CD4-positive, alpha-beta T cell treated with Interleukin-15 for 4 hours (primary cell): ENCODE measurements around the gene FAM185A.
"Not testable (repeated sequence)": the region's sequence is repeated elsewhere in the genome, so short reads cannot be mapped to it uniquely, and the experiment has no call there.

Experiments used
- DNase-seq: peaks from one replicate; pipeline ENCODE4 v3.0.0-alpha.2; 2020; ENCODE audit warnings: low spot score

FAM185A gene

DNA sequence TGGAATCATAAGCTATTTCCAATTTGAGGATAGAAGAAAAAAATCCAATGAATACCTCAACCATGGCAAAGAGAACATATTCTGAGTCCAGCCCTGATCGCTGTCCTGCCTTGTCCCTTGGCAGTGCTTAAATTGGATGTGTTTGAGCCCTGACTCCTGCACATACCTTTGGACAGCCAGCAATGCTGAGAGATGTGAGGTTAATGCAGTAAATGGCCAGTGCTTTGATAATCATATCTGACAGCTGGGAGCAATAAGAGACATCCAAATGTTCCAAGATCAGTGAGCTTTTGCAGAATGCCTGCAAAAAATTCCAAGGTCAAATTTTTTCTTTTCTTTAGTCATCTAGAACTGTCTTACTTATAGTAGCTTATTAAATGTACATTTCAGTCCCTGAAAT lies 83.9 kb downstream of the FAM185A start:
- DNase-seq: no peak

DNA sequence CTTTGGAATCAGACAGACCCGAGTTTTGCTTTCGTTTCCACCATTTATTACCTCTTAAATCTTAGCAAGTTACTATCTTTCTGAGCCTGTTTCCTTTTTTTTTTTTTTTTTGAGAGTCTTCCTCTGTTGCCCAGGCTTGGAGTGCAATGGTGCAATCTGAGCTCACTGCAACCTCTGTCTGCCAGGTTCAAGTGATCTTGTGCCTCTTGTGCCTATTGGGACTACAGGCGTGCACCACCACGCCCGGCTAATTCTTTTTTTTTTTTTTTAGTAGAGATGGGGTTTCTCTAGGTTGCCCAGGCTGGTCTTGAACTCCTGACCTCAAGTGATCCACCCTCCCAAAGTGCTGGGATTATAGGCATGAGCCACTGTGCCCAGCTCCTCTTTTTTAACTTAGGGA lies 84.5 kb downstream of the FAM185A start:
- DNase-seq: no peak

DNA sequence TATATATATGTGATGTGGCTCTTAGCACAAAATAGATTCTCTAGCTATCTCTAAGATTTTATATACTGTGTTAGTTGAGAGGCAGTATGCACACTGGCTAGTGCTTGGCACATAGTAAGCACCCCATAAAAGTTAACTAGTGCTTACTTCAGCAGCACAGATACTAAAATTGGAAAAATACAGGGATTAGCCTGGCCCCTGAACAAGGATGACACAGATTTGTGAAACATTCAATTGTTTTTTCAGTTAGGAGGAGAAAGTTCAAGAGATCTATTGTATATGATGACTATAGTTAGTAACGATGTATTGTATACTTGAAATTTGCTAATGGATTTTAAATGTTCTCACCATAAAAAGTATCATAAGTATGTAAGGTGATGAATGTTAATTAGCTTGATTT lies 85.7 kb downstream of the FAM185A start:
- DNase-seq: no peak

DNA sequence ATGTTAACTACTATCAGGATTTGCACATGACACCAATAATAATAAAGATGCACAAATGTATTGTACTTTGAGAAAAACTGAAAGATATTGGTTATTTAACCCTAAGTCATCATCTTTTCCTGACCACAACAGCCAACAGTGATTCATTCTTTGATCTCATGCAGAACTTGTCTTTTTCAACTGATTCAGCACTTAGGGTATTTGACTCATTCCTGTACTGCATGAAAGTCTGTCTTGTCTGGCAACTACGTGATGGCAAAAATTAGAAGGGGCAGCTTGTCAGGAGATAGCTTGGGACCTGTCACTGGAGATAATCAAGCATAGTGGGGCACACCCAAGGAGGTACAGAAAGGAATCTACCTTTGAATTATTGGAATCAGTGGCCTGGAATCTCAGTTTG lies 86.2 kb downstream of the FAM185A start:
- no peak for DNase-seq

DNA sequence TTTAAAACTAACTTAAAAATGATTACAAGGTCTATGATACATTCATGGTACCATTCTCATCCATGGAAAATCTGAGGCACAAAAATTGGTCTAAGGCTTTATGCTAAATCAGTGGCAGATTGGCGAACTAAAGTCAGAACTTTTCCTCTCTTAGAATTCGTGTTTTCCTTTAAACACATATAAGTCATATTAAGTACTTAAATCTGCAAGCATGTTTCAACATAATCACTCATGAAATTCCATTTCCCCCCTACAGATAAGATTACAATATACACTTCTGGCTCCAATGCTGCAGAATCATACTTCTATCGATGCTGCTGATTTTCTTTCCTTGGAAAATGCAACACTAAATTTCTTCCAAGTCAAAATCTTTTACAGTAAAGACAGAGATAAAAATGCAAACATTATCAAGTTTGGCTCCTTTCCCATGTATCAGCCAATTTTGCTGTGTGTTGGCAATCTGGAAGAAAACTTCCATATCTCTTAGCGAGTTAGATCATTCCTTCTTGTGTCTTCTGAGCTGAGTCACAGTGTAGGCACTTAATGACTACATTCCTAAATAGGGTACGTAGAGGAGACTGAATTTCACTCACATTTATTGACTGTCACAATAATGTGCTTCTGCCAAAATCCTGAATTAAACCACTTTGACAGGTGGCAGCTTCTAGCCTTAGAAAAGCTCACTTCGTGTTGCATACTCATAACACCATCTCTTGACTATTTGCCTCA lies 87.6 kb downstream of the FAM185A start:
- DNase-seq: no peak

DNA sequence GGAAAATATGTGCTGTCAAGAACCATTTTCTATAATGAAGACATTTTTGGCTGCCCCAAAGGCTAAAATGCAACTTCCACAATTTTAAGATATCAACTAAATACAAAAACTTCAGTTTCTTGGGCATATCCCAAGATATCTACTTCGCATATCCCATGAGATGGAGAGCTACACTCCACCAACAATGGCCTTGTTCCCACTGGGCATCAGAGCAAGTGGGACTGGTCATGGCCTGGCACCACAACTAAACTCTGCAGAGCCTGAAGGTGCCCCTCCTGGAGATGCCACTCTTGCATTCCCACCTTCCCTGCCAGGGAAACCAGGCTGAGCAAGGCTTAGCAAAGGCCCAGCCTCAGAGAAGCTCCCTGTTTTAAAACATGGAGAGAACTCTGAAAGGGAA lies 88.2 kb downstream of the FAM185A start:
- no peak for DNase-seq

DNA sequence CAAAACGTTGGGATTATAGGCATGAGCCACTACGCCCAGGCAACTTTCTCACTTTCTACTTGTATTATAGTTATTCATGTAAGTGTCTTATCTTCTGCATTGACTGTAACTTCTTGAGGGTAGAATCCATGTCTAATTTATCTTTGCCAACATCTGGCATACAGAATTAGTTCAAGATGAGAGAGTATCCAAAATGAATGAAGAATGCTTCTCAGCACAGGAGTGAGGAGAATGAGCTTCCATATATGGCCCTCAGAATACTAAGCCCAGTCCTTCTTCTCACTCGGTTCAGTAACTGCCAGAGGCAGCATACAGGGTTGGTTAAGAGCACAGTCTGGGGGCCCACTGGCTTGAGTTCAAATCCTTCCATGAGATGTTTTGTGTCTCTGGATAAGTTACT lies 89.0 kb downstream of the FAM185A start:
- no peak for DNase-seq

DNA sequence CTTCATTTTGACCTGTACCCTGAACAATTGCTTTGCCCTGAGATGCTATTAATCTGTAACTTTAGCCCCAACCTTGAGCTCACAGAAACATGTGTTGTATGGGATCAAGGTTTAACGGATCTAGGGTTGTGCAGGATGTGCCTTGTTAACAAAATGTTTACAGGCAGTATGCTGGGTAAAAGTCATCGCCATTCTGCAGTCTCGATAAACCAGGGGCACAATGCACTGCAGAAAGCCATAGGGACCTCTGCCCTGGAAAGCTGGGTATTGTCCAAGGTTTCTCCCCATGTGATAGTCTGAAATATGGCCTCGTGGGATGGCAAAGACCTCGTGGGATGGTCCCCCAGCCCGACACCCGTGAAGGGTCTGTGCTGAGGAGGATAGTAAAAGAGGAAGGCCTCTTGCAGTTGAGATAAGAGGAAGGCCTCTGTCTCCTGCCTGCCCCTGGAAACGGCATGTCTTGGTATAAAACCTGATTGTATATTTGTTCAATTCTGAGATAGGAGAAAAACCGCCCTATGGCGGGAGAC lies 89.8 kb downstream of the FAM185A start:
- DNase-seq: not testable (repeated sequence)

DNA sequence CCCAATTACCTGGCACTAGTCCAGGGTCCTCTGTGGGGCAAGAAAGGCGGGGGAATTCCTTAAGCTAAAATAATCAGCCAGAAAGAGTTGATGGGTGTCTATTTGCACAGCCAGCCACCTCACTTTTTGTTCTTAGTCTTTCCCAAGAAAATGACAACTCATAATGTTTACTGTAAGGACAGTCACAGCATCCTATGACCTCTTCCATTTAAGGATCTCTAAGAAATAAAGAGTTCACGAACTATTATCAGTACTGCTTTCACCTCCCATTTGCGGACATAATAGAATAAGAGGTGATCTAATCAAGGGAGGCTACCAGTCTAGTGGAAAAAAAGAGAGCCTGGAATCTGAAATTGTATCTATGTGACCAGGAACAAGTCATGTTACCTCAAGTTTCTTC lies 91.6 kb downstream of the FAM185A start:
- DNase-seq: no peak

DNA sequence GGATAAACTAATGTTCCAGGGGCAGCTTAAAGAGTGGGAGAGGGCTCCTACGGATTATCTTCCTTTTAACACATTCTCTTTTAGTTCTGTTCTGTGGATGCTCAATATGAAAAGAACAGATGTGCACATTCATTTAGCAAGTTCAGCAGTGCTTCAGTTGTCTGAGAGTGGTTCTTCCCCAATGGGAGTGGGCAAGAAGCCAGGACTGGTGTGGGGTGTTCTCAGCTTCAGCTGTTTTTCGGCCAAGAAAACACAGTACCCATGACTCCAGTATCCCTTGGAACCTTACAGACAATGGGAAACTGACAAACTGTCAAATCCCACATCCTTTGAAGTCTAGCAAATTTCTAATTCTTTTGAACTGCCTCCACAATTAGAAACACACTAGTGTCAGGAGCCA lies 92.5 kb downstream of the FAM185A start:
- no peak for DNase-seq

DNA sequence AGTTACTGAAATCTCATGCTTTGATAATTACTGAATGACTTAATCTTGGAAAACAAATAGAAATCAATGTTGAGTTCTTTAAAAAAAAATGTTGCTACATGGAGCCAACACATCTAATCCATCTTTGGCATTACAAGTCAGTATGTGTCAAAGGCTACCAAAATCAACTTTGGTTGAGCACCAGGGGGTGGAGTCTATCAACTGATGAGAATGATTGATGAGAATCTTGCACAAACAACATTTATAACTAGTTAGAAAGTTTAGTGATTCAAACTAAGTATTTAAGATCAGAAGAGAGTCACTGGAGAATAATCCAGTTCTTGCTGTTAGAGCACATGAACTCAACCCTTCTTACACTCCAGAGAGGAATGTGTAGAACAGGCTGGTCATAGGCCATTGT lies 93.5 kb downstream of the FAM185A start:
- DNase-seq: no peak

DNA sequence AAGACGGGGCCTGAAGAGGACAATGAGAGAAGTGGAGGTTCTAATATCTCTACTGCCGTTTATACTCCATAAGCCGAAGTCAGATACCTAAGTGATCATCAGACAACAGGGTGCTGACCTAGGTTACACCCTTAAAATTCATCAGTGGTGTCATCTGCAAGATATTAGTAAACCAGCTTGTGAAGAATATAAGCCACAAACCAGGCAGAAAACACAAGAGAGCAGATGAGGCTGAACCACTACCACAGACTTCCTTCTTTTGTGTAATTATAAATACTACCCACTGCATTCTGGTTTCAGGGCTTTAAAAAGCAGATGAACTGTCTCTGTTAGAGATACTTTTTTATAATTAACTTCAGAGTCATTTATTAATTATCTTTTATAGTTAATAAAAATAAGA lies 95.1 kb downstream of the FAM185A start:
- no peak for DNase-seq

DNA sequence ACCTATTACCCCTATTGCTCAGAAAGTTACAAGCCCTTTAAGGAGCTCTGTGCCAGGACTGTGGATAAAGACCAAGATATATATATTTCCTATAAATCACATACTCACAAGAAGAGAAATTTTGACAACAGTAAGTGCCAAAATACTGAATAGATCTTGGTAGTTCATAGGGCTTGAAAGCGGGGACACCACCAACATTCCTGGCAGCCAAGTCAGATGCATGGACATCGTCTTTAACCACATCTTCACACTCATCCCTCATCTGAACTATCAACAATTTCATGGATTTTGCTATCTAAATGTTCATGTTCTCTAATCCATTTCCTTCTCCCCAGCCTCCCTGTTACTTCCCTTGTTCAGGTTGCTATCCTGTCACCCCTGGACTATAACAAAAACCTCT lies 96.5 kb downstream of the FAM185A start:
- DNase-seq: no peak

DNA sequence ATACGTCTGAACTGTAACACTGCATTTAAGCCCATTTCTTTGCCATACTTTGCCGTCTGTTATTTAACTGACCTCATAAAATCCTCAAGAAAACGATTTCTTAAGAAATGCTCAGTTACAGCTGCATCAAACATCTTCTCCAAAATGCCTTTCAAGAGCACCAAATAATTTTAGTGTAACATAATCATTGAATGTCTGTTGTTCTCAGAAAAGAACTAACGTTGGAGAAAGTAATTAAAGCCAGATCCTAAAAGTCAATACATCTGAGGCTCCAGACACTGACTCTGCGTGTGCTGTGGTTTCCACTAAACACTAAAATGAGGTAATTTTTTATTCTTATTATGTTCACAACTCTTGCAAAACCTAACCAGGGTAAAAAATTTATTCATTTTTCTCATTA lies 100.3 kb downstream of the FAM185A start:
- DNase-seq: no peak

DNA sequence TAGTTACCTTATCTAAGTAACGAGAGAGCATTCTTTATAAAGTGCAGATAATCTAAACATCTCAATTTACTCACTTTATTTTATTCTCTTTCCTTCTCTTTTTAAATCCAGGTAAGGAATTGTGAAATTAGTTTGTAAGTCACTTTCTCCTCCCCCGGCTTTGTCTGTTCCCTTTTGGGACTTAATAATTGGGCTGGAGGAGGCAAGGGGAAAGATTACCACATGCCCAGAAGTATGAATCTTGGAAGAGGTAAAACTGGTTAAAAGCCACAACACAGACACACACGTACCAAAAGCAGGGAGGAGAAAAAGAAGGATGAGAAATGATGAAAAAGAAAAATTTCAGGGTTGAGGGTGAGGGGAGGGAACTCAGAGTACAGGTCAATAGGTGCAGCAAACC lies 100.7 kb downstream of the FAM185A start:
- no peak for DNase-seq

DNA sequence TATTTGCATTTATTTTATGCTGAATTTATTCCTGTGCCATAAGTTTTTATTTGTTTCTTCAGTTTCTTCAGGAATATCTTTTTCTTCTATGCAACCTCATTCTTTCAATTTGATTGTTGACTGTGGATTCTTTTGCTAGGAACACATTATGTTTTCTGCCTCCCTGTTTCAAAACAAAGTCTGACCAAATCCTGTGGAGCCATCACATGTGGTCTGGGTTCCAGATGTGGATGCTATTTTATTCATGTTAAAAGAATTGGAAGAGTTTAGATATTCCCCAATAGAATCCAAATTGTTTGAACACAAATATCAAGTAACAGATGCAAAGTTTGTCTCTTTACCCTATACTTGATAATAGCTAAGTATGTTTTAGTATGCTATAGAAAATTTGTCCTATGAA lies 107.2 kb downstream of the FAM185A start:
- DNase-seq: no peak
